Endodermal cell (in vitro differentiated cells): ENCODE data around the gene MOB1A. TPM values are rescaled to one million over a fixed set of nuclear protein-coding genes. Genes with fewer than 3 reads are reported as not detected.

Experiments used
- DNase-seq: peaks from one replicate; pipeline ENCODE4 v3.0.0-alpha.2; 2017
- H3K27ac ChIP-seq: 2 replicates; pipeline ENCODE4 v1.5.1; 2013; ENCODE audit warnings: mild to moderate bottlenecking, low read depth, low read length, moderate library complexity
- H3K27me3 ChIP-seq: 2 replicates; pipeline ENCODE4 v1.6.1; 2013; ENCODE audit warnings: mild to moderate bottlenecking, low read length, moderate library complexity; ENCODE audit not compliant: insufficient read depth, control insufficient read depth, poor library complexity, severe bottlenecking
- H3K36me3 ChIP-seq: 2 replicates; pipeline ENCODE4 v1.7.0; 2013; ENCODE audit warnings: mild to moderate bottlenecking, low read length, moderate library complexity; ENCODE audit not compliant: control insufficient read depth, insufficient read depth
- H3K4me1 ChIP-seq: one replicate; pipeline ENCODE4 v1.7.0; 2013; ENCODE audit warnings: low read length; ENCODE audit not compliant: control insufficient read depth, insufficient read depth
- H3K4me3 ChIP-seq: 2 replicates; pipeline ENCODE4 v1.5.1; 2013; ENCODE audit warnings: mild to moderate bottlenecking, low read length, moderate library complexity
- H3K9ac ChIP-seq: 2 replicates; pipeline ENCODE4 v1.6.1; 2013; ENCODE audit warnings: mild to moderate bottlenecking, low read length, moderate library complexity; ENCODE audit not compliant: poor library complexity, severe bottlenecking; ENCODE audit errors: extremely low read depth
- H3K9me3 ChIP-seq: 2 replicates; pipeline ENCODE4 v1.6.1; 2013; ENCODE audit warnings: mild to moderate bottlenecking, low read length, moderate library complexity; ENCODE audit not compliant: control insufficient read depth
- H3K27ac Mint-ChIP-seq: 2 replicates; pipeline ENCODE4 v1.8.0; 2020; ENCODE audit warnings: mixed read lengths
- H3K27me3 Mint-ChIP-seq: 2 replicates; pipeline ENCODE4 v1.8.0; 2021; ENCODE audit warnings: mild to moderate bottlenecking, mixed read lengths; ENCODE audit not compliant: insufficient read depth
- H3K36me3 Mint-ChIP-seq: 2 replicates; pipeline ENCODE4 v1.8.0; 2020; ENCODE audit warnings: low read depth, mixed read lengths
- H3K4me1 Mint-ChIP-seq: 2 replicates; pipeline ENCODE4 v1.8.0; 2020; ENCODE audit warnings: mixed read lengths
- H3K4me3 Mint-ChIP-seq: 2 replicates; pipeline ENCODE4 v1.8.0; 2020; ENCODE audit warnings: mild to moderate bottlenecking, moderate library complexity, mixed read lengths
- H3K9me3 Mint-ChIP-seq: 2 replicates; pipeline ENCODE4 v1.8.0; 2020; ENCODE audit warnings: mild to moderate bottlenecking, mixed read lengths
- CTCF ChIP-seq: fragments of 200-600 bp; sonication (generic); conservative IDR thresholded peaks from 2 replicates; pipeline ENCODE4 v1.5.0; 2021; ENCODE audit warnings: antibody characterized with exemption, mild to moderate bottlenecking
- WGBS, 2 experiments: methylation state at CpG; one replicate each; pipeline versions ENCODE4 v1.1.5 to v1.1.7; 2013; ENCODE audit warnings: missing lambda C conversion rate in 2 of 2, mixed read lengths in 1 of 2; ENCODE audit not compliant: insufficient coverage in 1 of 2, insufficient read length in 1 of 2; 5-methylcytosine and 5-hydroxymethylcytosine counted together
- total RNA-seq, 2 donors: library from RNA; stranded (reverse); fragmentation: NEBNext Ultra II Directional in 1 of 2; extraction: Animal tissue kit (Norgen Biotek cat#: 25700) in 1 of 2; gene quantifications; 2 replicates in 1 of 2; 3 replicates in 1 of 2; pipeline ENCODE4 v1.2.1, GENCODE V29; 2021

MOB1A gene
- total RNA-seq, 2 donors from 2014 or later = 92.3 to 125 TPM

- peaks cover 18% of the 10 kb centered on the region for H3K36me3 ChIP-seq
- no peak for DNase-seq
- H3K36me3 Mint-ChIP-seq = no peaks in the 10 kb centered on the region
- H3K27me3 Mint-ChIP-seq = peaks cover 11% of the 10 kb centered on the region
- H3K27ac ChIP-seq = peak overlapping the region; percentile 100
- TF ChIP-seq CTCF = no peak
- peak overlapping the region; percentile 98 for H3K9ac ChIP-seq
- WGBS, 2 experiments = 25 to 37% methylated on average over 14 to 18 of the region's 18 CpGs
- no peaks in the 10 kb centered on the region for H3K9me3 Mint-ChIP-seq
- H3K4me3 ChIP-seq = peak overlapping the region; percentile 97
- H3K27ac Mint-ChIP-seq = peak overlapping the region; percentile 89
- H3K27me3 ChIP-seq = no peaks in the 10 kb centered on the region
- peaks cover 3% of the 10 kb centered on the region for H3K4me1 ChIP-seq
- peak overlapping the region; percentile 87 for H3K4me3 Mint-ChIP-seq
- no peaks in the 10 kb centered on the region for H3K9me3 ChIP-seq
- H3K4me1 Mint-ChIP-seq = peaks cover 19% of the 10 kb centered on the region
These were observed 19.4 kb upstream of the MOB1A start for GRCh38 chr2:74198023-74198460.

GRCh38 chr2:74197049-74197448 lies 18.4 kb upstream of the MOB1A start:
- no peaks in the 10 kb centered on the region for H3K9me3 ChIP-seq
- H3K27me3 ChIP-seq = no peaks in the 10 kb centered on the region
- Mint-ChIP-seq H3K4me1 (peaks cover 22% of the 10 kb centered on the region), H3K36me3 (no peaks in the 10 kb centered on the region), H3K27ac (no peak overlapping the region), H3K9me3 (no peaks in the 10 kb centered on the region), H3K27me3 (peaks cover 11% of the 10 kb centered on the region), H3K4me3 (no peak overlapping the region)
- TF ChIP-seq CTCF = no peak
- H3K4me1 ChIP-seq = peaks cover 3% of the 10 kb centered on the region
- peaks cover 8% of the 10 kb centered on the region for H3K36me3 ChIP-seq
- 91 to 100% methylated on average over 2 to 4 of the region's 4 CpGs for WGBS, 2 experiments
- H3K9ac ChIP-seq = no peak overlapping the region
- H3K27ac ChIP-seq = no peak overlapping the region
- no peak overlapping the region for H3K4me3 ChIP-seq
- DNase-seq = no peak

- Mint-ChIP-seq H3K36me3 (no peaks in the 10 kb centered on the region), H3K27ac (no peak overlapping the region), H3K27me3 (peaks cover 11% of the 10 kb centered on the region), H3K9me3 (no peaks in the 10 kb centered on the region), H3K4me3 (no peak overlapping the region), H3K4me1 (peaks cover 11% of the 10 kb centered on the region)
- Histone ChIP-seq H3K9me3 (no peaks in the 10 kb centered on the region), H3K27ac (no peak overlapping the region), H3K36me3 (no peaks in the 10 kb centered on the region), H3K9ac (no peak overlapping the region), H3K4me1 (peaks cover 3% of the 10 kb centered on the region), H3K4me3 (no peak overlapping the region), H3K27me3 (no peaks in the 10 kb centered on the region)
- WGBS, 2 experiments = 86 to 89% methylated on average over 1 of the region's 1 CpG
- TF ChIP-seq CTCF = no peak
- DNase-seq = peak; percentile 31
These were observed 16.1 kb upstream of the MOB1A start for GRCh38 chr2:74194799-74195198.
